ENCODE results near the gene MAGI1. TPM values are rescaled to one million over a fixed set of nuclear protein-coding genes. Genes with fewer than 3 reads are reported as not detected.
A peak's percentile ranks its signal among the peaks of the same experiment; 100 is the strongest.

The MAGI1 gene
- total RNA-seq, 1 experiment from 2014 or later: 0.93 TPM

- no peak for DNase-seq (ENCODE audit: low spot score)
Observed at GRCh38 chr3:65807225-65807624, 231.5 kb downstream of the MAGI1 start.

- no peak for DNase-seq (ENCODE audit: low spot score)
Observed at GRCh38 chr3:65806600-65806999, 232.1 kb downstream of the MAGI1 start.

- no peak for DNase-seq (ENCODE audit: low spot score)
Observed at GRCh38 chr3:65796676-65797075, 242.0 kb downstream of the MAGI1 start.

GRCh38 chr3:65795166-65795565 lies 243.6 kb downstream of the MAGI1 start:
- no peak for DNase-seq (ENCODE audit: low spot score)

GRCh38 chr3:65793495-65794200 lies 245.1 kb downstream of the MAGI1 start:
- no peak for DNase-seq (ENCODE audit: low spot score)

GRCh38 chr3:65788461-65788860 lies 250.3 kb downstream of the MAGI1 start:
- DNase-seq (ENCODE audit: low spot score): no peak

- DNase-seq (ENCODE audit: low spot score): no peak
Observed at GRCh38 chr3:65787827-65788226, 250.9 kb downstream of the MAGI1 start.

- DNase-seq (ENCODE audit: low spot score): no peak
Observed at GRCh38 chr3:65787340-65787739, 251.4 kb downstream of the MAGI1 start.

GRCh38 chr3:65786890-65787289 lies 251.8 kb downstream of the MAGI1 start:
- DNase-seq (ENCODE audit: low spot score): no peak

- peak; percentile 24 for DNase-seq (ENCODE audit: low spot score)
Observed at GRCh38 chr3:65785065-65785645, 253.6 kb downstream of the MAGI1 start.

GRCh38 chr3:65783117-65783516 lies 255.6 kb downstream of the MAGI1 start:
- no peak for DNase-seq (ENCODE audit: low spot score)

GRCh38 chr3:65781594-65781993 lies 257.1 kb downstream of the MAGI1 start:
- DNase-seq (ENCODE audit: low spot score): no peak

- no peak for DNase-seq (ENCODE audit: low spot score)
Observed at GRCh38 chr3:65779390-65779789, 259.3 kb downstream of the MAGI1 start.

GRCh38 chr3:65778968-65779367 lies 259.8 kb downstream of the MAGI1 start:
- peak; percentile 13 for DNase-seq (ENCODE audit: low spot score)

- no peak for DNase-seq (ENCODE audit: low spot score)
Observed at GRCh38 chr3:65777050-65777449, 261.7 kb downstream of the MAGI1 start.

GRCh38 chr3:65776494-65776893 lies 262.2 kb downstream of the MAGI1 start:
- no peak for DNase-seq (ENCODE audit: low spot score)

- no peak for DNase-seq (ENCODE audit: low spot score)
Observed at GRCh38 chr3:65776081-65776480, 262.6 kb downstream of the MAGI1 start.

GRCh38 chr3:65772758-65773157 lies 266.0 kb downstream of the MAGI1 start:
- no peak for DNase-seq (ENCODE audit: low spot score)

GRCh38 chr3:65767551-65767950 lies 271.2 kb downstream of the MAGI1 start:
- DNase-seq (ENCODE audit: low spot score): no peak

- no peak for DNase-seq (ENCODE audit: low spot score)
Observed at GRCh38 chr3:65762235-65762580, 276.5 kb downstream of the MAGI1 start.

- no peak for DNase-seq (ENCODE audit: low spot score)
Observed at GRCh38 chr3:65761446-65762234, 277.1 kb downstream of the MAGI1 start.

- DNase-seq (ENCODE audit: low spot score): no peak
Observed at GRCh38 chr3:65758876-65759598, 279.7 kb downstream of the MAGI1 start.

Measured in H4 (cell line).